ENCODE data around the gene ZNF629.

GRCh38 chr16:30775392-30776188, 11.4 kb downstream of the ZNF629 start:
- TF ChIP-seq CTCF (conservative IDR thresholded peaks at IDR 0.05) (no peak), ZFX (IDR thresholded peaks at IDR 0.05) (peak; percentile 87)

Measured in C4-2B (cell line).